Vagina (tissue), 2 donors: ENCODE measurements around the gene PODXL2.

Experiments used
- POLR2A ChIP-seq, 2 donors: fragments of 450-650 bp; IDR thresholded peaks; one replicate each; pipeline ENCODE4 v1.6.1; 2017; ENCODE audit warnings: antibody characterized with exemption in 2 of 2, mild to moderate bottlenecking in 2 of 2, moderate library complexity in 2 of 2
- TF ChIP-seq, protein P1 (sequence below), 3 experiments: fragments of 450-650 bp in 2 of 3; fragments of 200-600 bp in 1 of 3; sonication (generic) in 1 of 3; IDR thresholded peaks; one replicate each; pipeline ENCODE4 v1.5.1; 2017 to 2019; ENCODE audit warnings: antibody characterized with exemption in 3 of 3, mild to moderate bottlenecking in 2 of 3, moderate library complexity in 2 of 3

GRCh38 chr3:127628788-127629466 lies at the start of gene PODXL2:
- TF ChIP-seq, protein P1, sequence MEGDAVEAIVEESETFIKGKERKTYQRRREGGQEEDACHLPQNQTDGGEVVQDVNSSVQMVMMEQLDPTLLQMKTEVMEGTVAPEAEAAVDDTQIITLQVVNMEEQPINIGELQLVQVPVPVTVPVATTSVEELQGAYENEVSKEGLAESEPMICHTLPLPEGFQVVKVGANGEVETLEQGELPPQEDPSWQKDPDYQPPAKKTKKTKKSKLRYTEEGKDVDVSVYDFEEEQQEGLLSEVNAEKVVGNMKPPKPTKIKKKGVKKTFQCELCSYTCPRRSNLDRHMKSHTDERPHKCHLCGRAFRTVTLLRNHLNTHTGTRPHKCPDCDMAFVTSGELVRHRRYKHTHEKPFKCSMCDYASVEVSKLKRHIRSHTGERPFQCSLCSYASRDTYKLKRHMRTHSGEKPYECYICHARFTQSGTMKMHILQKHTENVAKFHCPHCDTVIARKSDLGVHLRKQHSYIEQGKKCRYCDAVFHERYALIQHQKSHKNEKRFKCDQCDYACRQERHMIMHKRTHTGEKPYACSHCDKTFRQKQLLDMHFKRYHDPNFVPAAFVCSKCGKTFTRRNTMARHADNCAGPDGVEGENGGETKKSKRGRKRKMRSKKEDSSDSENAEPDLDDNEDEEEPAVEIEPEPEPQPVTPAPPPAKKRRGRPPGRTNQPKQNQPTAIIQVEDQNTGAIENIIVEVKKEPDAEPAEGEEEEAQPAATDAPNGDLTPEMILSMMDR (IDR thresholded peaks at IDR 0.05) = no peak
- no peak for TF ChIP-seq POLR2A (IDR thresholded peaks at IDR 0.05)
